ENCODE results near the gene MYO3A. TPM values are rescaled to one million over a fixed set of nuclear protein-coding genes. Genes with fewer than 3 reads are reported as not detected.

Gene MYO3A
- total RNA-seq, 1 experiment from 2014 or later = not detected

DNA sequence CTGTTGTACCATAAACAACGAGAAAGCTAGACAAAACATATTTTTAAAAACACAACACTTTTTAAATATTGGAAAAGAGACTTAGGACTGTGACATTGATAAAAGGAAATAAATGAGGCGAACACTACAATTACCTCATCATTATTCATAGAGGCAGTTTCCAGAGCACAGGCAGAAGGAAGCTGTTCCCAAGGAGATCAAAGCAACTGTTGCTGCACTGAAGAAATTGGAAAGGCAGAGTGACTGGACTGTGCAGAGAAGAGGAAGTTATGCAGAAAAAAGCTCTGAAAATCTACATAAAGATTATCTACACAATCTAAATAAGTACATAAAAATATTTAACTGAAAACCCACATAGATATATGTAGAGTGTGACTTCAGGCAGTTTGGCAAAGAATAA lies 32.8 kb downstream of the MYO3A start:
- intact Hi-C loops (cut with micrococcal nuclease; ENCODE audit: unreplicated experiment) = no loop called here
- Histone ChIP-seq H3K27ac (ENCODE audit: low read length) (no peak overlapping the region), H3K4me3 (ENCODE audit: low read depth in 2 of 2, low read length in 2 of 2) (no peak overlapping the region), H3K27me3 (ENCODE audit: control insufficient read depth, insufficient read depth, low read length) (no peaks in the 10 kb centered on the region), H3K9me3 (ENCODE audit: control insufficient read depth, insufficient read depth, low read depth, low read length) (no peaks in the 10 kb centered on the region), H3K4me1 (ENCODE audit: control insufficient read depth, insufficient read depth, low read length) (no peaks in the 10 kb centered on the region), H3K36me3 (ENCODE audit: control insufficient read depth, insufficient read depth, low read length) (no peaks in the 10 kb centered on the region)
- DNase-seq (ENCODE audit: low read depth, low spot score) = no peak
- in situ Hi-C loops (cut with HindIII; ENCODE audit: low pct_unique_long_range_greater_than_20kb, low sequenced_read_pairs) = no loop called here
- no peak for TF ChIP-seq CTCF (IDR thresholded peaks at IDR 0.05)
- TF ChIP-seq, protein P1, sequence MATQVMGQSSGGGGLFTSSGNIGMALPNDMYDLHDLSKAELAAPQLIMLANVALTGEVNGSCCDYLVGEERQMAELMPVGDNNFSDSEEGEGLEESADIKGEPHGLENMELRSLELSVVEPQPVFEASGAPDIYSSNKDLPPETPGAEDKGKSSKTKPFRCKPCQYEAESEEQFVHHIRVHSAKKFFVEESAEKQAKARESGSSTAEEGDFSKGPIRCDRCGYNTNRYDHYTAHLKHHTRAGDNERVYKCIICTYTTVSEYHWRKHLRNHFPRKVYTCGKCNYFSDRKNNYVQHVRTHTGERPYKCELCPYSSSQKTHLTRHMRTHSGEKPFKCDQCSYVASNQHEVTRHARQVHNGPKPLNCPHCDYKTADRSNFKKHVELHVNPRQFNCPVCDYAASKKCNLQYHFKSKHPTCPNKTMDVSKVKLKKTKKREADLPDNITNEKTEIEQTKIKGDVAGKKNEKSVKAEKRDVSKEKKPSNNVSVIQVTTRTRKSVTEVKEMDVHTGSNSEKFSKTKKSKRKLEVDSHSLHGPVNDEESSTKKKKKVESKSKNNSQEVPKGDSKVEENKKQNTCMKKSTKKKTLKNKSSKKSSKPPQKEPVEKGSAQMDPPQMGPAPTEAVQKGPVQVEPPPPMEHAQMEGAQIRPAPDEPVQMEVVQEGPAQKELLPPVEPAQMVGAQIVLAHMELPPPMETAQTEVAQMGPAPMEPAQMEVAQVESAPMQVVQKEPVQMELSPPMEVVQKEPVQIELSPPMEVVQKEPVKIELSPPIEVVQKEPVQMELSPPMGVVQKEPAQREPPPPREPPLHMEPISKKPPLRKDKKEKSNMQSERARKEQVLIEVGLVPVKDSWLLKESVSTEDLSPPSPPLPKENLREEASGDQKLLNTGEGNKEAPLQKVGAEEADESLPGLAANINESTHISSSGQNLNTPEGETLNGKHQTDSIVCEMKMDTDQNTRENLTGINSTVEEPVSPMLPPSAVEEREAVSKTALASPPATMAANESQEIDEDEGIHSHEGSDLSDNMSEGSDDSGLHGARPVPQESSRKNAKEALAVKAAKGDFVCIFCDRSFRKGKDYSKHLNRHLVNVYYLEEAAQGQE (IDR thresholded peaks at IDR 0.05; ENCODE audit: insufficient read depth in 1 of 2, low read depth in 2 of 2, low read length in 1 of 2) = no peak
- no peak for TF ChIP-seq SIN3A (IDR thresholded peaks at IDR 0.05; ENCODE audit: borderline replicate concordance, insufficient read depth, low read depth, low read length)
- TF ChIP-seq POLR2AphosphoS5 (IDR thresholded peaks at IDR 0.05; ENCODE audit: low read depth, low read length) = no peak
- TF ChIP-seq TCF7L2 (IDR thresholded peaks at IDR 0.05; ENCODE audit: low read depth, low read length) = no peak
- ChIA-PET CTCF (no interaction called here), POLR2A (no interaction called here)
- no peak for ATAC-seq
- BruUV-seq (replicated peaks) = no TSS peak

- ChIA-PET CTCF (no interaction called here), POLR2A (no interaction called here)
- H3K27me3 ChIP-seq (ENCODE audit: control insufficient read depth, insufficient read depth, low read length) = no peaks in the 10 kb centered on the region
- no peaks in the 10 kb centered on the region for H3K36me3 ChIP-seq (ENCODE audit: control insufficient read depth, insufficient read depth, low read length)
- no peak for ATAC-seq
- H3K4me3 ChIP-seq (ENCODE audit: low read depth in 2 of 2, low read length in 2 of 2) = no peak overlapping the region
- H3K9me3 ChIP-seq (ENCODE audit: control insufficient read depth, insufficient read depth, low read depth, low read length) = no peaks in the 10 kb centered on the region
- no peaks in the 10 kb centered on the region for H3K4me1 ChIP-seq (ENCODE audit: control insufficient read depth, insufficient read depth, low read length)
- TF ChIP-seq CTCF (IDR thresholded peaks at IDR 0.05) = no peak
- TF ChIP-seq SIN3A (IDR thresholded peaks at IDR 0.05; ENCODE audit: borderline replicate concordance, insufficient read depth, low read depth, low read length) = no peak
- TF ChIP-seq, protein P1 (IDR thresholded peaks at IDR 0.05; ENCODE audit: insufficient read depth in 1 of 2, low read depth in 2 of 2, low read length in 1 of 2) = no peak
- no peak for TF ChIP-seq POLR2AphosphoS5 (IDR thresholded peaks at IDR 0.05; ENCODE audit: low read depth, low read length)
- no peak for TF ChIP-seq TCF7L2 (IDR thresholded peaks at IDR 0.05; ENCODE audit: low read depth, low read length)
- no TSS peak for BruUV-seq (replicated peaks)
- H3K27ac ChIP-seq (ENCODE audit: low read length) = no peak overlapping the region
- in situ Hi-C loops (cut with HindIII; ENCODE audit: low pct_unique_long_range_greater_than_20kb, low sequenced_read_pairs) = no loop called here
- no peak for DNase-seq (ENCODE audit: low read depth, low spot score)
- intact Hi-C loops (cut with micrococcal nuclease; ENCODE audit: unreplicated experiment) = no loop called here
Measured at GRCh38 chr10:25972631-25973030, 38.6 kb downstream of the MYO3A start.
